H9 (cell line): ENCODE results near the gene SLPI. TPM values are rescaled to one million over a fixed set of nuclear protein-coding genes. Genes with fewer than 3 reads are reported as not detected.

Source experiments
- DNase-seq: peaks from one replicate; pipeline ENCODE4 v3.0.0-alpha.2; 2017
- H2AFZ ChIP-seq: one replicate; pipeline ENCODE4 v1.6.1; 2013; ENCODE audit warnings: mild to moderate bottlenecking, low read length, control low read depth, moderate library complexity
- H2AK5ac ChIP-seq: 2 replicates; pipeline ENCODE4 v1.6.1; 2013; ENCODE audit warnings: low read length, control low read depth, mixed read lengths; ENCODE audit not compliant: insufficient read length
- H2BK120ac ChIP-seq: one replicate; pipeline ENCODE4 v1.6.1; 2013; ENCODE audit warnings: low read depth, mild to moderate bottlenecking, low read length, control low read depth, inconsistent platforms; ENCODE audit not compliant: poor library complexity, severe bottlenecking
- H2BK12ac ChIP-seq: 2 replicates; pipeline ENCODE4 v1.6.1; 2013; ENCODE audit warnings: low read length, control low read depth, mixed read lengths, low read depth; ENCODE audit not compliant: insufficient read length
- H2BK15ac ChIP-seq: 2 replicates; pipeline ENCODE4 v1.6.1; 2013; ENCODE audit warnings: low read depth, low read length, control low read depth
- H2BK20ac ChIP-seq: one replicate; pipeline ENCODE4 v1.6.1; 2013; ENCODE audit warnings: low read depth, mild to moderate bottlenecking, low read length, control low read depth, inconsistent platforms; ENCODE audit not compliant: poor library complexity, severe bottlenecking
- H2BK5ac ChIP-seq: 2 replicates; pipeline ENCODE4 v1.6.1; 2013; ENCODE audit warnings: low read length, control low read depth, mixed read lengths; ENCODE audit not compliant: insufficient read length
- H3K14ac ChIP-seq: 2 replicates; pipeline ENCODE4 v1.6.1; 2013; ENCODE audit warnings: low read length, control low read depth; ENCODE audit not compliant: insufficient read depth
- H3K18ac ChIP-seq: 2 replicates; pipeline ENCODE4 v1.6.1; 2013; ENCODE audit warnings: low read depth, mild to moderate bottlenecking, mixed read lengths, low read length, control low read depth; ENCODE audit not compliant: insufficient read length
- H3K23ac ChIP-seq: 2 replicates; pipeline ENCODE4 v1.6.1; 2013; ENCODE audit warnings: low read length, control low read depth, mixed read lengths, low read depth; ENCODE audit not compliant: insufficient read length
- H3K23me2 ChIP-seq: 2 replicates; pipeline ENCODE4 v1.6.1; 2013; ENCODE audit warnings: low read depth, mild to moderate bottlenecking, mixed read lengths, low read length, control low read depth; ENCODE audit not compliant: insufficient read length, poor library complexity, severe bottlenecking
- H3K27ac ChIP-seq: 2 replicates; pipeline ENCODE4 v1.5.1; 2013; ENCODE audit warnings: low read length, control low read depth, mixed read lengths, low read depth; ENCODE audit not compliant: insufficient read length
- H3K27me3 ChIP-seq: 2 replicates; pipeline ENCODE4 v1.6.1; 2013; ENCODE audit warnings: low read length, control low read depth, inconsistent platforms; ENCODE audit not compliant: insufficient read depth
- H3K4ac ChIP-seq: 2 replicates; pipeline ENCODE4 v1.6.1; 2013; ENCODE audit warnings: low read depth, mild to moderate bottlenecking, control low read depth, inconsistent platforms, low read length, moderate library complexity
- H3K4me1 ChIP-seq: 2 replicates; pipeline ENCODE4 v1.6.1; 2013; ENCODE audit warnings: low read length, control low read depth, inconsistent platforms; ENCODE audit not compliant: insufficient read depth
- H3K4me2 ChIP-seq: 2 replicates; pipeline ENCODE4 v1.6.1; 2013; ENCODE audit warnings: low read length, control low read depth, mixed read lengths; ENCODE audit not compliant: insufficient read length, insufficient read depth
- H3K56ac ChIP-seq: 2 replicates; pipeline ENCODE4 v1.6.1; 2013; ENCODE audit warnings: low read depth, mild to moderate bottlenecking, mixed read lengths, low read length, control low read depth; ENCODE audit not compliant: insufficient read length
- H3K79me1 ChIP-seq: 2 replicates; pipeline ENCODE4 v1.6.1; 2013; ENCODE audit warnings: low read depth, mild to moderate bottlenecking, moderate library complexity, low read length, control low read depth, inconsistent platforms; ENCODE audit not compliant: insufficient read depth, poor library complexity, severe bottlenecking
- H3K79me2 ChIP-seq: 2 replicates; pipeline ENCODE4 v1.6.1; 2013; ENCODE audit warnings: low read length, control low read depth, inconsistent platforms; ENCODE audit not compliant: insufficient read depth
- H3K9ac ChIP-seq: 2 replicates; pipeline ENCODE4 v1.6.1; 2013; ENCODE audit warnings: low read length, control low read depth, mixed read lengths; ENCODE audit not compliant: insufficient read length; ENCODE audit errors: extremely low read depth
- H3K9me3 ChIP-seq: one replicate; pipeline ENCODE4 v1.6.1; 2013; ENCODE audit warnings: low read depth, low read length, inconsistent platforms; ENCODE audit not compliant: control insufficient read depth
- H3T11ph ChIP-seq: one replicate; pipeline ENCODE4 v1.6.1; 2013; ENCODE audit warnings: mild to moderate bottlenecking, low read length, control low read depth, inconsistent platforms
- H4K20me1 ChIP-seq: one replicate; pipeline ENCODE4 v1.6.1; 2013; ENCODE audit not compliant: control insufficient read depth, insufficient read length, insufficient read depth
- H4K5ac ChIP-seq: 2 replicates; pipeline ENCODE4 v1.6.1; 2013; ENCODE audit warnings: low read depth, mild to moderate bottlenecking, mixed read lengths, low read length, control low read depth; ENCODE audit not compliant: insufficient read length
- H4K8ac ChIP-seq: replicated peaks from 2 replicates; pipeline ENCODE4 v1.6.1; 2013; ENCODE audit warnings: low read length, control low read depth, mixed read lengths, low read depth; ENCODE audit not compliant: insufficient read length
- H4K91ac ChIP-seq: 2 replicates; pipeline ENCODE4 v1.6.1; 2013; ENCODE audit warnings: low read depth, mild to moderate bottlenecking, moderate library complexity, mixed read lengths, low read length, control low read depth; ENCODE audit not compliant: insufficient read length
- H3K27ac Mint-ChIP-seq, 3 experiments: 2 replicates in 2 of 3; 3 replicates in 1 of 3; pipeline ENCODE4 v1.8.0; 2020 to 2021; ENCODE audit warnings: mixed read lengths in 3 of 3, mild to moderate bottlenecking in 1 of 3, moderate library complexity in 1 of 3
- H3K27me3 Mint-ChIP-seq: 2 replicates; pipeline ENCODE4 v1.8.0; 2021; ENCODE audit warnings: low read depth, mild to moderate bottlenecking, moderate library complexity, mixed read lengths
- H3K36me3 Mint-ChIP-seq, 3 experiments: 2 replicates in 2 of 3; 3 replicates in 1 of 3; pipeline ENCODE4 v1.8.0; 2020 to 2021; ENCODE audit warnings: low read depth in 3 of 3, mixed read lengths in 3 of 3; ENCODE audit not compliant: insufficient read depth in 1 of 3
- H3K4me1 Mint-ChIP-seq, 2 experiments: 2 replicates each; pipeline ENCODE4 v1.8.0; 2020; ENCODE audit warnings: mixed read lengths in 2 of 2
- H3K4me3 Mint-ChIP-seq, 2 experiments: 2 replicates in 1 of 2; 3 replicates in 1 of 2; pipeline ENCODE4 v1.8.0; 2020 to 2021; ENCODE audit warnings: mild to moderate bottlenecking in 2 of 2, mixed read lengths in 2 of 2, moderate library complexity in 1 of 2
- H3K9me3 Mint-ChIP-seq, 2 experiments: 2 replicates in 1 of 2; 3 replicates in 1 of 2; pipeline ENCODE4 v1.8.0; 2020; ENCODE audit warnings: mild to moderate bottlenecking in 2 of 2, mixed read lengths in 2 of 2, moderate library complexity in 1 of 2
- WGBS: extraction: QIAGEN DNeasy Blood & Tissue Kit; methylation state at CpG from one replicate; pipeline ENCODE4 v1.1.7; 2013; ENCODE audit warnings: missing lambda C conversion rate, low lambda C conversion rate, mixed read lengths; ENCODE audit not compliant: insufficient read length; ENCODE audit errors: extremely low coverage; 5-methylcytosine and 5-hydroxymethylcytosine counted together
- total RNA-seq: library from RNA; stranded (reverse); gene quantifications from 2 replicates; pipeline ENCODE4 v1.2.1, GENCODE V29; 2021
- TF ChIP-seq, protein P1 (sequence below): fragments of 200-600 bp; sonication (generic); conservative IDR thresholded peaks from 3 replicates; pipeline ENCODE4 v1.8.0; 2021; ENCODE audit warnings: antibody characterized with exemption, mild to moderate bottlenecking

Gene SLPI
- total RNA-seq, 1 experiment from 2014 or later = not detected

- H2AFZ ChIP-seq = no peak overlapping the region
- peaks cover 5 to 15% (median 9%) of the 10 kb centered on the region in 3 experiments; a peak in 6 of 7 replicates for H3K36me3 Mint-ChIP-seq
- H3K14ac ChIP-seq = no peak overlapping the region
- H3K4ac ChIP-seq = no peak overlapping the region
- H3K27me3 ChIP-seq = peaks cover 5% of the 10 kb centered on the region; the same call in 1 of the 2 replicates
- no peak overlapping the region for H2BK20ac ChIP-seq
- H4K8ac ChIP-seq = no peak overlapping the region
- H3K79me2 ChIP-seq = no peaks in the 10 kb centered on the region
- H3K27me3 Mint-ChIP-seq = peaks cover 63% of the 10 kb centered on the region
- peaks cover 13% of the 10 kb centered on the region for H3K23me2 ChIP-seq
- H2BK120ac ChIP-seq = no peak overlapping the region
- peaks cover 2% of the 10 kb centered on the region; the same call in 1 of the 2 replicates for H3K4me1 ChIP-seq
- no CpG with 5 or more reads among the region's 1 CpG for WGBS
- H3K9me3 Mint-ChIP-seq = peaks cover 21% of the 10 kb centered on the region in 2 experiments
- H4K91ac ChIP-seq = no peak overlapping the region
- no peaks in the 10 kb centered on the region for H3K79me1 ChIP-seq
- H4K20me1 ChIP-seq = no peaks in the 10 kb centered on the region
- H3K27ac Mint-ChIP-seq = no peak overlapping the region
- peaks cover 8 to 13% of the 10 kb centered on the region in 2 experiments for H3K4me1 Mint-ChIP-seq
- H3K4me3 Mint-ChIP-seq = no peak overlapping the region
- H3K23ac ChIP-seq = no peak overlapping the region
- no peak for DNase-seq
- H3K4me2 ChIP-seq = no peak overlapping the region
- H2BK12ac ChIP-seq = no peak overlapping the region
- H3K9me3 ChIP-seq = no peaks in the 10 kb centered on the region
- no peak overlapping the region for H3T11ph ChIP-seq
- no peak overlapping the region for H2AK5ac ChIP-seq
- no peak overlapping the region for H4K5ac ChIP-seq
- no peak overlapping the region for H3K56ac ChIP-seq
- no peak overlapping the region for H3K27ac ChIP-seq
- TF ChIP-seq, protein P1, sequence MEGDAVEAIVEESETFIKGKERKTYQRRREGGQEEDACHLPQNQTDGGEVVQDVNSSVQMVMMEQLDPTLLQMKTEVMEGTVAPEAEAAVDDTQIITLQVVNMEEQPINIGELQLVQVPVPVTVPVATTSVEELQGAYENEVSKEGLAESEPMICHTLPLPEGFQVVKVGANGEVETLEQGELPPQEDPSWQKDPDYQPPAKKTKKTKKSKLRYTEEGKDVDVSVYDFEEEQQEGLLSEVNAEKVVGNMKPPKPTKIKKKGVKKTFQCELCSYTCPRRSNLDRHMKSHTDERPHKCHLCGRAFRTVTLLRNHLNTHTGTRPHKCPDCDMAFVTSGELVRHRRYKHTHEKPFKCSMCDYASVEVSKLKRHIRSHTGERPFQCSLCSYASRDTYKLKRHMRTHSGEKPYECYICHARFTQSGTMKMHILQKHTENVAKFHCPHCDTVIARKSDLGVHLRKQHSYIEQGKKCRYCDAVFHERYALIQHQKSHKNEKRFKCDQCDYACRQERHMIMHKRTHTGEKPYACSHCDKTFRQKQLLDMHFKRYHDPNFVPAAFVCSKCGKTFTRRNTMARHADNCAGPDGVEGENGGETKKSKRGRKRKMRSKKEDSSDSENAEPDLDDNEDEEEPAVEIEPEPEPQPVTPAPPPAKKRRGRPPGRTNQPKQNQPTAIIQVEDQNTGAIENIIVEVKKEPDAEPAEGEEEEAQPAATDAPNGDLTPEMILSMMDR = no peak
- H3K18ac ChIP-seq = no peak overlapping the region
- no peak overlapping the region for H2BK15ac ChIP-seq
- H3K9ac ChIP-seq = no peak overlapping the region
- no peak overlapping the region for H2BK5ac ChIP-seq
Observed at GRCh38 chr20:45294659-45295058, 40.3 kb upstream of the SLPI start.
